ENCODE measurements around the gene TRIM46.
"Not testable (repeated sequence)": the region's sequence is repeated elsewhere in the genome, so short reads cannot be mapped to it uniquely, and the experiment has no call there.

TRIM46 gene

DNA sequence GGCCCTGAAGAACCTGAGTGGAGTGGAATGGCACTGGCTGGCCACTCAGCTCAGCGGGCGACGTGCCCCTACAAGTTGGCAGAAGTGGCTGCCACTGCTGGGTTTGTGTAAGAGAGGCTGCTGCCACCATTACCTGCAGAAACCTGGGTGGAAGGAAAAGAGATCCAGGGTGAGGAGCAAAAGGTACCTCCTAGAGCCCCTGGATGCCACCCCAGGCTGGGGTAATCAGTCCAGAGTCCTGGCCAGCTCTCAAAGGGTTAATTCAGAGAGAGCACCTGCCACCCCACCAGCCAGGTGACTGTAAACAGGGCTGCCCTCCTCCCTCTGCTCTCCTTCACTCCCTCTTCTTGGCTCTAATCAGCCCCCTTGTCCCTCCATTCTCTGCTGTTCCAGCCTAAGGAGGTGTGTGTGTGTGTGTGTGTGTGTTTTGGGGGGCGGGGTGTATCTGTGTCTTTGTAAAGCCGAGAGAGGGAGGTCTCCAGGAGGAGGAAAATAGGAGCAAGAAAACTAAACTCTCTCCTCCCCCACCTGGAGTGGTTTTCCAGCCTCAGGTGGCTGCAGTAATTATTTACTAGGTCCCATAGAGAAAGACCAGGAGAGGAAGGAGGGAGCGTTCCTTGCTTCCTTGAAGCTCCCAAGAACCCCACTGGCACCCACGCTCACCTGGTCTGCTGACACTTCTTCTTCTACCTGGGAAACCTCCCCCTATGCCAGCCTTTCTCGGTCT is 12.6 kb downstream of the TRIM46 start:
- DNase-seq (ENCODE audit: low read depth in 2 of 2), result no peak

DNA sequence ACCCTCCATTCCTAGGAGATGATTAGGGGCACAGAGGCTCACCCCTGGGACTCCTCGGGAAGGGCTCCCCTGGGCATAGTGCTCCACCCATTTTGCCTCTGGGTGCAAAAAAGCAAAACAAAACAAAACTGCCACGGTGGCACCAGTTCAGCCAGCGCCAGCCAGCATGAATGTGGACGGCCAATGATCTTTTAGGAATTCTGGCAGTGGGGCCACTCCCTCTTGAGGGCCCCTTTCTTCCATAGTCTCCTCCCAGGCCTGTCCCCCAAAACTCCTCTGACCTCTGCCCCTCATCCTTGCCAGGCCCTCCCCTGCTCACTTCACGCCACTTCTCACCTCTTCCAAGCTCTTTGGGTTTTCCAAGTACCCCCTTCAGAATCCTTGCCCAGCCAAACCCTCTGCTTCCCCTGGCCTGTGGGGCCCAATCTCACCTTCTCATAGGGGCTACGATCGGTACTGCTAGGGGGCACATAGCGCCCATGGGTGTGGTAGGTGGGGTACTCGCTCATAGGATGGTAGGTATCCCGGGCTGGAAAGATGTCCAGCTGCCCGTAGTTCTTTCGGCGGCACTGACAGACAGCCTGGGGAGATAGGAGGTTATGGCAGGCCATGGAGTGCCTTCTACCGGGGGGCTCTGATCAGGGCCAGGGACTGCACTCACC is 13.3 kb downstream of the TRIM46 start:
- DNase-seq (ENCODE audit: low read depth in 2 of 2), result no peak

DNA sequence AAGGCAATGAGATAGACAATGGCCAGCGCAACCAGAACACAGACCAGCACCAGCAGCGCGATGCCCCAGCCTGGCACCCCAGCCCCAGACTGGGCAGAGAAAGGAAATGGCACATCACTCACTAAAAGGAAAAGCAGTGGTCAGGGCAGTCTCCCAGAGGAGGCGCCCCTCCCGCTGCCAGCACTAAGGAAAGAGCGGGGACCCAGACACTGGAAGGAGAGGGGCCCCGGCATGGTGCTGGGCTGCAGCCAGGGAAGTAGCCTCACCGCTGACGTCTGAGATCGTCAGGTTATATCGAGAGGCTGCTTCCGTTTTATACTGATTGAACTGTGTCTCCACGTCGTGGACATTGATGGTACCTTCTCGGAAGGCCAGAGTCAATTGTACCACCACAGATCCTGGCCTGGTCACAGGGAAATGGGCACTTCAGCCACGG is 13.8 kb downstream of the TRIM46 start:
- no peak for DNase-seq (ENCODE audit: low read depth in 2 of 2)

DNA sequence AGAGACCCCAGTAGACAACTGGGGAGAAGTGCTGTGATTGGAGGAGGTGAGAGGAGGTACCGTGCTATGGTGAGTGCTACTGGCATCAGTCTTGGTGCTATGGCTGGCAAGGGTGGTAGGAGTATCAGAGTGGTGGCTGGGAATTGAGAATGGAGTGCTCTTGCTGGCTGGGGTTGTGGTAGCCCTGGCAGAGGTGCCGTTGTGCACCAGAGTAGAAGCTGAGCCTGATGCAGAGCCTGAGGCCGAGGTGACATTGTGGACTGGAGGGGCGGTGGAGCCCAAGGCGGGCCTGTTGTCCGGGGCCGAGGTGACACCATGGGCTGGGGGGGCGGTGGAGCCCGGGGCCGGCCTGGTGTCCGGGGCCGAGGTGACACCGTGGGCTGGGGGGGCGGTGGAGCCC is 14.6 kb downstream of the TRIM46 start:
- no peak for DNase-seq (ENCODE audit: low read depth in 2 of 2)

DNA sequence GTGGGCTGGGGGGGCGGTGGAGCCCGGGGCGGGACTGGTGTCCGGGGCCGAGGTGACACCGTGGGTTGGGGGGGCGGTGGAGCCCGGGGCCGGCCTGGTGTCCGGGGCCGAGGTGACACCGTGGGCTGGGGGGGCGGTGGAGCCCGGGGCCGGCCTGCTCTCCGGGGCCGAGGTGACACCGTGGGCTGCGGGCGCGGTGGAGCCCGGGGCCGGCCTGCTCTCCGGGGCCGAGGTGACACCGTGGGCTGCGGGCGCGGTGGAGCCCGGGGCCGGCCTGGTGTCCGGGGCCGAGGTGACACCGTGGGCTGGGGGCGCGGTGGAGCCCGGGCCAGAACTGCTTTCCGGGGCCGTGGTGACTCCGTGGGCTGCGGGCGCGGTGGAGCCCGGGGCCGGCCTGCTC is 16.3 kb downstream of the TRIM46 start:
- not testable (repeated sequence) for DNase-seq (ENCODE audit: low read depth in 2 of 2)

DNA sequence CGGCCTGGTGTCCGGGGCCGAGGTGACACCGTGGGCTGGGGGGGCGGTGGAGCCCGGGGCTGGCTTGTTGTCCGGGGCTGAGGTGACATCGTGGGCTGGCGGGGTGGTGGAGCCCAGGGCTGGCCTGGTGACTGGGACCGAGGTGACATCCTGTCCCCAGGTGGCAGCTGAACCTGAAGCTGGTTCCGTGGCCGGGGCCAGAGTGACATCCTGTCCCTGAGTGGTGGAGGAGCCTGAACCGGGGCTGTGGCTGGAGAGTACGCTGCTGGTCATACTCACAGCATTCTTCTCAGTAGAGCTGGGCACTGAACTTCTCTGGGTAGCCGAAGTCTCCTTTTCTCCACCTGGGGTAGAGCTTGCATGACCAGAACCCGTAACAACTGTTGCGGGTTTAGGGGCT is 18.3 kb downstream of the TRIM46 start:
- no peak for DNase-seq (ENCODE audit: low read depth in 2 of 2)

DNA sequence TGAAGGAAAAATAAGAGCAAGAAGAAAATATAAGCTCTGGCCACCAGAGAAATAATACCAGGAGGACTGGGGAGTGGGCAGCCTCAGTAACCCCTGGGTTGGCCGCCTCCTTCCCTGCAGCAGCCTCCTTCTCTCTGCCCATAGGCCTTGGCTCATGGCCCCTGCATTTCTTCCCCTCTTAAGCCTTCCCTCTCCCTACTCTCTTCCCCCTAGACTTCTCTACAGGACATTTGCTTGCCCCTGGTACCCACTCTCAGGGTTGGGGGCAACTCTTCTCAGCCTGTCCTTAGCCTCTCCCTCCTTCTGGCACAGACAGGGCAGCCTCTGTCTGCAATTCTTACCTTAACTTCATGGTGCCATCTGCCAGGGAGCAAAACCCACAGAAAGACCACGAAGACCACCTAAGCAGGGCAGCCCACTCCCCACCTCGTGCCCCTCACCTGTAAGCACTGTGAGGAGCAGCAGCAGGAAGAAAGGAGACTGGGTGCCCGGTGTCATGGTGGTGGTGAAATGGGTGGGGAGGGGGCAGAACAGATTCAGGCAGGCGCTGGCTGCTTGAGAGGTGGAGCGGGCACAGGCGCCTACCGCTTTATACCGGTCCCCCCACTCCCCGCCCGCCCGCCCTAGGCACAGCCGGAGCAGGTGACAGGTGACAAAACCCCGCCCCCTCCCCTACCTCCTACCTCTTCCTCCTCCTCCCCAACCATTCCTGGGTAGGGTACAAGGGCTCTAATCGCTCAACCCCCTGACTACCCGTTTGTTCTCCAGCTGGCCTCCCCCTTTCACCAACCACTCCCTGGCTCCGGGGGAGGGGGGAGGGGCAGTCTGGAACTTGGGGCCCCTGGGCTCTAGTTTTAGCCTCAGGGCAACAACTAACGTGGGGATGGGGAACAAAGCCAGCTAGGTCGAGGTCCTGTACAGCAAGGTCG is 19.0 kb downstream of the TRIM46 start:
- no peak for DNase-seq (ENCODE audit: low read depth in 2 of 2)

DNA sequence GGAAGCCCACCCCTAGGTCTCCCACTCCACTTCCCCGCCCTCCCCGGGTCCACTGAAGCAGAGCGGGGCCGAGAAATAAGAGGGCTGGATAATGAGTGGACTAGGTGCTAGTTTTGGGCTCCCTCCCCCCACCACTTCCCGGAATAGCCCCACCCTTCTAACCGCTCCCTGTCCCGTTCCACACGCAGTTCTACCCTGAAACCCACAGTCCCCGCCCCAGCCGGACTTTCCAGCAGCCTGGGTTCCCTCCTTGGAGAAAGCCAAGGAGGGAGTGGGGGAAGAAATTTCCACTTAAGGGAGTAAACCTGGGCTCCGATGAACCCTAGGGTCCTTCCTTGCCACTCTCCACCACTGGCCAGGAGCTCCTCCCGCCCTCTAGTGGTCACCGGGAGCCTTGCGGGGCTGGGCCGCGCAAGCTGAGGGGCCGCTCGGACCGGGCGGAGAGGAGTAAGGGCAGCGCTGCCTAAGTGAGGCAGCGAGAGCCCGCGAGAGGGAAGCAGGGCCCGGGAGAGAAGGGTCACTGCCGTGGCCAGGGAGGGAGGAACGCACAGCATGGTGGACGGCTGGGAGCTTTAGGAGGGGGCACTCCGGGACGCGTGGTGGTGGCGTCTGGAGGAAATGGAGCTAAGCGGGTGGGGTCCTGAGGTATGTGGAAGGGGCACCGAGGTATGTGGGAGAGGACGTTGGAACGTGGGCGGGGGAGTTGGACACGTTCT is 19.8 kb downstream of the TRIM46 start:
- peak; percentile 31 to 49 for DNase-seq (ENCODE audit: low read depth in 2 of 2)

DNA sequence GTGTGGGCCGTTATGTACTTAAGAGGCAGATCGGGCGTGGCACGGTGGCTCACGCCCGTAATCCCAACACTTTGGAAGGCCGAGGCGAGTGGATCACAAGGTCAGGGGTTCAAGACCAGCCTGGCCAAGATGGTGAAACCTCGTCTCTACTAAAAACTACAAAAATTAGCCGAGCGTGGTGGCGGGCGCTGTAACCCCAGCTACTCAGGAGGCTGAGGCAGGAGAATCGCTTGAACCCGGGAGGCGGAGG is 20.3 kb downstream of the TRIM46 start:
- DNase-seq (ENCODE audit: low read depth in 2 of 2), result not testable (repeated sequence)

DNA sequence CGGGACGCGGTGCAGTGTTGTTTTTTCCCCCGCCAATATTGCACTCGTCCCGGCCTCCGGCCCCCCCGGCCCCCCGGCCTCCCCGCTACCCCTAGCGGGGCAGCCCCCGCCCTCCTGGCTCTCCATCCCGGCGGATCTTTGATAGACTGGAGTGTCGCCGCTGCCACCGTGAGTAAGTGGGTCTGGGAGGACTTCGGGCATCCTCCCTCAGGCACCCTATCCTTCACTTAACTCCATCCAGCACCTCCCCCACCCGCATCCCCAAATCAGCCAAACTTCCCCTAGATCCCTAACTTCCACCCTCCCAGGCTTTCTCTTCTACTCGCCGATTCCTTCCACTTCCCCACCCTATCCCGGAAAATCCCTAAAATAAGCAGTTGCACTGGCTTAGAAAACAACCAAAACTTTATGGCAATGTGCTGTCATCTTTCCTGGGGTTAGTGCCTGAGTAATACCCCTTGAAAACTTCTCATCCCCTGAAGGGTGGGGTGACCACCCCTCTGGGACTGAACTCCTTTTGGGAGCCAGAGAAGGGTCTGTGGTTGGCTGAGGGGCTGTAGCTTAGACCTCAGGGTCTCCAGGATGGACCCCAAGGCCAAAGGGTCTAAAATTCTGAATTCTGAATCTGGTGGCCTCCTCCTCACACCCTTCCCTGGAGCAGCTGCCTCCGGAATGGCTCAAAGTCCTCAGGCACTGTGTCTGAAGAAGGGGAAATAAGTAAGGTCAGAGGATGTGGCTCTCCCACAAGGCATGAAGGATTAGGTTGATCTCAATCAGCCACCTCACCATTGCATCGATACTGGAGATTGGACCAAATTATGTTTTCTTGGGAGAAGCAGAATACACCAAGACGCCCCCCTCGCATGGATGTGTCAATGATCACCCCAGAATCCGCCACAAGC is 21.8 kb downstream of the TRIM46 start:
- no peak for DNase-seq (ENCODE audit: low read depth in 2 of 2)

DNA sequence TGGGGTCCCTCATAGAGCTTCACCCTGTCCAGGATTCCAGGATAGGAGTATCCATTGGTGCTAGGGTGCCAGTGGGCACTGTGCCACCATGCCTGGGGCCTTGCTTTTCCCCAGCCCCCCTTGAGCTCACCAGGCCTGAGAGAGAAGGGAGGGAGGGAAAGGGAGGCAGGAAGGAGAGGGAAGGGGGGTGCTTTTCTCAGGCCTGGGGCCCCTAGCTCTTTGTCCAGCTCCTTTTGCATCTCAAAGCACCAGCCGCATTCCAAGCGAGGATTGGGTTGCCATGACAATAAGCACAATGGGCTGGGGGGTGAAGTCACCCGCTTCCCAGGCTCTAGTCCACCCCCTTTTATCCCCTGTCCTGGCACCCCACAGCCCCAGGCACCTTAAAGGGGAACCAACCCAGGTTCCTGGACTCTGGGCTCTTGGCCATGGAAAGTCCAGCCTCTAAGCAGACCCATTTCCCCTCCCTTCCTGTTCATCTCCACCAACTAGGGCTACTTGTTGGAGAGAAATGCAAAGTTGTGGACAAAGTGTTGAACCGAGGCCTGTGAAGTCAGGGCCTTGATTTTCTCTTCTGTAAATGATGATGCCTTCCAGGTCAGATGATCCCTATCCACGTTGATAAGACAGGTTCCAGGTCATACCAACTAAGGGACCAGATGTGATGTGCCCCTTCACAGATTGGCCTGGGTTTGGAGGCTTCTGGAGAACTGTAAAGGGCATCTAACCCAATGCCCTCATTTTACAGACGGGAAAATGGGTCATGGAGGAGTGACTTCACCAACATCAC is 22.6 kb downstream of the TRIM46 start:
- DNase-seq (ENCODE audit: low read depth in 2 of 2), result no peak

DNA sequence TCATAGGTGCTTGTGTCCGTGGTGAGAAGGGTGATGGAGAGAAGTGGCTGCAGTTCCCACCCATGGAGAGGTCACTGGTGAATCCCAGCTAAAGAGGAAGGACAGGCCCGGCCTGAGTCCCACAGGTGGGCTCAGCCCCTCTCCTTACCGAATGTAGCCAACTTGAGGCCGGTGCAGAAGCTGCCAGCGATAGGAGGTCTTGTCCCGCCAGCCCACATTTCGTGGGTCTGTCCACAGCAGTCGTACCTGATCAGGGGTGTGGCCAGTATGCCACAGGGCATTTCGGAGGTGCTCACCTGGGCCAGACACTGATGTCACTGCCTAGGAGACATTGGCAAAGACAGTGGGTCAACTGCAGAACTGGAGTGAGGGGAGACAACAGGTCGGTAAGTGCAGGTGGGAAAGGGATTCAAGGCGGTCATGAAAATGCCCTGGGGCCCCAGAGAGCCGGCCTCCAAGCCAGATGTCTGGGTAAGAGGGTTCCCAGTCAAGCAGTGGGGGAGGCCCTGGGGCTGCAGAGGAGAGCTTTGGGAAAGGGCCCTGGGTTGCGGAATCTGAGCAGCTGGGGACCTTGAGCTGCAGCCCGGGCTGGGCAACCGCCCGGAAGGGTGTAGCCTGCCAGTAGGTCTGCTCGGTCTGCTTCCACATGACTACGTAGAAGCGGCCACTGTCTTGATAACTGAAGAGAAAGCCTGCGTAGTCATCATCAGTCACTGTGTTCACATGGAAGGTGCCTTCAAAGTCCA is 23.4 kb downstream of the TRIM46 start:
- DNase-seq (ENCODE audit: low read depth in 2 of 2), result no peak

DNA sequence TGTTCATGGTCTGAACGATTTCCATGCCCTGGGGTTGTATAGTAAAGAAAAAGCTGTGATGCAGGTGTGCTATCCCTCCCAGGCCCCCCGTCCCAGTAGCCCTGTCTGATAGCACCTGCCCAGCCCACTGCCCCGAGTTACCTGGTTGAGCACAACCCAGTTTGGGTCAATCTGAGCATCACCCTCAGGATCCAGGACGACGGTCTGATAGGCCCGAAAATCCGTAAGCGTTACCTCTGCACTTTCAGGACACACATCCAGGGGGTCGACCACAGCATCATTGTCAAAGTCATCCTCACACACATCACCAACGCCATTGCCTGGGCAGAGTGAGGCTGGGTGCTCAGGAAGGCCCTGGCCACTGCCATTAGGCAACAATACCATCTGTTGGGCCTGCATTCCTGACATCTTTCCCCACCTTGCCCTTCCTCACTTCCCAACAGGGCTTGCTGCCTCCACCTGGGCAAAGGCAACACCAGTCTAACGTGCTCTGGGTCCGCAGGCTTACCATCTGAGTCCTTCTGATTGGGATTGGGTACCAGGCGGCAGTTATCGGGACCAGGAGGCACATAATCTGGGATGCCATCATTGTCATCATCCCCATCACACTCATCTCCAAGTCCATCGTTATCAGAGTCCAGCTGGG is 24.4 kb downstream of the TRIM46 start:
- no peak for DNase-seq (ENCODE audit: low read depth in 2 of 2)

DNA sequence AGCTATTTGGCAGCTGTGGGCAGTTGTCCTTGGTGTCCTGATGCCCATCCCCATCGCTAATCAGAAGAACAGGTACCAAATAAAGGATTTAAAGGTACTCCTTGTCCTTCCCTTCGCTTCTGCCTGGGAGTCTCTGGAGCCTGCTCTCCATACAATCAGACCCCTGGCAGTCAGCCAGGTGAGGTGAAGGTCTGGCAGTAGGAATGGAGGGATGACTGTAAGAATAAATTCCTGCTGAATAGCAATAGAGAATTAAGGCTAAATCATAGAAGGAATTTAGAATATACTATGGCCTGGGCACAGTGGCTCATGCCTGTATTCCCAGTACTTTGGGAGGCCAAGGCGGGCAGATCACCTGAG is 24.9 kb downstream of the TRIM46 start:
- DNase-seq (ENCODE audit: low read depth in 2 of 2), result no peak

DNA sequence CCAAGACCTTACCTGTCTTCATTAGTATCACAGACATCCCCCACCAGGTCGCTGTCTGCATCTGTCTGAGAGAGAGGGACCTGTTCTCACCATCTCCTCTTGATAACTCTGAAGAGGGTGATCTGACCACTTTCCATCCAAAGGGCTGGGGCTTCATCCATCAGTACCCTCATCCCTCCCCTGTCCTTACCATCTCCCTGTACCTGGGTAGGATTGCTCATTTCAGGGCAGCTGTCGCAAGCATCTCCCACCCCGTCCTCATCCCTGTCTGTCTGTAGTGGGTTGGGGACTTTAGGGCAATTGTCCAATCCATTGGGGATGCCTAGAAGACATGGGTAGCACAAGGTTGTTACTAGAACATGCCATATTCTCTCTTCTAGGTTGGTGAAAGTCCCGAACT is 26.1 kb downstream of the TRIM46 start:
- DNase-seq (ENCODE audit: low read depth in 2 of 2), result no peak

DNA sequence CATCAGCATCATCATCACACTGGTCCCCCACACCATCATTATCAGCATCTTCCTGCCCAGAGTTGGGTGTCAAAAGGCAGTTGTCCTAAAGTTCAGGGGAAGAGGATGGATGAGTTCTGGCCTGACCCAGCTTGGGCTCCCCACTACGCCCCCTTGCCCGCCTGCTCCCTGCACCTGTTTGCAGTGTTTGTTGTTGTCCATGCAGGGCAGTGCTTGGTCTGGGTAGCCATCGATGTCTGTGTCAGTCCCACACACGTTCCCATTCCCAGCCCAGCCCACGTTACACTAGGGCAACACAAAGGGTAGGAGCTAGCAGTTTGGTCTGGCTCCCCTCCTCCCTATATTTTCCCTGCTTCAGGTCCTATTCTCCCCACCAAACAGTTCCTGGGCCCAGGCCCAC is 27.3 kb downstream of the TRIM46 start:
- no peak for DNase-seq (ENCODE audit: low read depth in 2 of 2)

DNA sequence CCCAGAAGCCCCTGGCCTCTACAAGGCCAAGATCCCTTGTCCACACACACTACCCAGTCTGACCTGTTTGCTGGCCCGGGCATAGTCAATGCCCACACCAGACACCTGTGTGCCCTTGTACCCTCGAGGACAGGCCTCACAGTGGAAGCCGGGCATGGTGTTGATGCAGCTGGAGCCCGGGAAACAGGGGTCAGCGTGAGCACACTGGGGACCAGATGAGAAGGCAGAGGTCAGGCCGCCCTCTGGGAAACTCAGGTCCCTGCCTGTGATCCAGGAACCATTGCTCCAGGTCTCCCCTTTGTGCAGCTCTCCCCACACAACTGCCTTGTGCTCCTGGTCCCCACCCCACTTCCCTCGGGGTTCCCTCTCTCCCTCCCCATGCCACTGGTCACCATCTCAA is 28.5 kb downstream of the TRIM46 start:
- no peak for DNase-seq (ENCODE audit: low read depth in 2 of 2)

DNA sequence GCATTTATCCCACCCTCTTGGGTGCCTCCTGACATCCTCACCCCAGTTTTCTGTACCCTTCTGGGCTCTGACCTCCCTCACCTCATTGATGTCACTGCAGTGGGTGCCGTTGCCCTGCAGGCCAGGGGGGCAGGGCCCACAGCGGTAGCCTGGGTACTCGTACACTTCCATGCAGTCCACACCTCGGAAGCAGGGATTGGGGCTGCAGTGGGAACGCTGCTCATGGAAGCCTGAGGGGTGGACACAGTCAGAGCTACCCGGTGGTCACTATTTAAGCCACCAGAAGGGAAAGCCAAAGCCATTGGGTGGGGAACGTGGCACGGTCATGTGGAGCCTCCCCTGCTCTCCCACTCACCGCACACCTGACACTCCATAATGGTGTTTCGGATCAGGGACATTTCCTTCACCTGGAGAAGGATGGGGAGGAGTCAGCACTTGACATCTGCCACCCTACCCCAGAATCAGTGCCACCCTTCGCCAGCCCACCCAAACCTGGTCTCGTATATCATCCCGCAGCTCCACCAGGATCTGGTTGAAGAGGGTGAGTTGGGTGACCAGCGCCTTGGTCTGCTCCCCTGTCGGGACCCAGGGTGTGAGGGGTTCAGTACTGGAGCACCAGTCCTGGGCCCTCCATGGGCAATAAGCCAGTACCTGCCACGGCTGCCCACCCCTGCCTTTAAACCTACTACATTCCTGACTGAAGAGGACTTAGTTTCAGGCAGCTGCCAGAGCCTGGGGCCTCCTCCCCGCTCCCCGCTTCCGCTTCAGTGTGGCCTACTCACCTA is 29.3 kb downstream of the TRIM46 start:
- no peak for DNase-seq (ENCODE audit: low read depth in 2 of 2)

All from stimulated activated CD8-positive, alpha-beta memory T cell treated with anti-CD3 and anti-CD28 coated beads, Interleukin-7, amount 100 ng/mL, for 1 hour (primary cell).